ENCODE data around the gene CCDC197. TPM values are rescaled to one million over a fixed set of nuclear protein-coding genes. Genes with fewer than 3 reads are reported as not detected.

CCDC197 gene
- total RNA-seq, 1 experiment from 2014 or later, result not detected

DNA sequence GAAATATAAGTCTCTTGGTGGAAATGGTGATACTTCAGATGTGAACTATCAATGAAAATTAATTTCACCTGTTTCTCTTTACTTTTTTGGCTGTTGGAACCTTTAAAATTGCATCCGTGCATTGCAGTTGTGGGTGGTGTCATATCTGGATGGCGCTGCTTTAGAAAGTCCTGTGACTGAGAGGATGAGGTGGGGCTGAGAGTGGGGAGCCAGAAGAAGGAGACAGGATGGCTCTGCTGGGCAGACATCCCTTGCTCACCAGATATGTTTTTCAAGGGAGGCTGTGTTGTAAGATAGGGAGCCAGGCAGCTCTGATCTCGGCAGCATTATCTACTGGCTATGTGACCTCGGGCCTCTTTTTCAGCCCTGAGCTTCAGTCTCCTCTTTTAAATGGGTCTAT, 33.4 kb upstream of the CCDC197 start:
- no peak overlapping the region for H3K14ac ChIP-seq (ENCODE audit: insufficient read depth, low read length)
- H3K9ac ChIP-seq (ENCODE audit: extremely low read depth, insufficient read length, low read length), result no peak overlapping the region
- no CpG with 5 or more reads among the region's 4 CpGs for WGBS (ENCODE audit: extremely low coverage, insufficient read length, low lambda C conversion rate)
- no peak overlapping the region for H2AFZ ChIP-seq (ENCODE audit: low read length)
- H3K27me3 ChIP-seq (ENCODE audit: insufficient read depth, low read length), result no peaks in the 10 kb centered on the region
- H4K8ac ChIP-seq (replicated peaks; ENCODE audit: insufficient read length, low read depth, low read length), result no peak overlapping the region
- TF ChIP-seq, protein P1, sequence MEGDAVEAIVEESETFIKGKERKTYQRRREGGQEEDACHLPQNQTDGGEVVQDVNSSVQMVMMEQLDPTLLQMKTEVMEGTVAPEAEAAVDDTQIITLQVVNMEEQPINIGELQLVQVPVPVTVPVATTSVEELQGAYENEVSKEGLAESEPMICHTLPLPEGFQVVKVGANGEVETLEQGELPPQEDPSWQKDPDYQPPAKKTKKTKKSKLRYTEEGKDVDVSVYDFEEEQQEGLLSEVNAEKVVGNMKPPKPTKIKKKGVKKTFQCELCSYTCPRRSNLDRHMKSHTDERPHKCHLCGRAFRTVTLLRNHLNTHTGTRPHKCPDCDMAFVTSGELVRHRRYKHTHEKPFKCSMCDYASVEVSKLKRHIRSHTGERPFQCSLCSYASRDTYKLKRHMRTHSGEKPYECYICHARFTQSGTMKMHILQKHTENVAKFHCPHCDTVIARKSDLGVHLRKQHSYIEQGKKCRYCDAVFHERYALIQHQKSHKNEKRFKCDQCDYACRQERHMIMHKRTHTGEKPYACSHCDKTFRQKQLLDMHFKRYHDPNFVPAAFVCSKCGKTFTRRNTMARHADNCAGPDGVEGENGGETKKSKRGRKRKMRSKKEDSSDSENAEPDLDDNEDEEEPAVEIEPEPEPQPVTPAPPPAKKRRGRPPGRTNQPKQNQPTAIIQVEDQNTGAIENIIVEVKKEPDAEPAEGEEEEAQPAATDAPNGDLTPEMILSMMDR (conservative IDR thresholded peaks at IDR 0.05), result no peak
- no peaks in the 10 kb centered on the region for H3K23me2 ChIP-seq (ENCODE audit: insufficient read length, low read depth, low read length, poor library complexity, severe bottlenecking)
- H2BK20ac ChIP-seq (ENCODE audit: low read depth, low read length, poor library complexity, severe bottlenecking), result no peak overlapping the region
- Mint-ChIP-seq H3K27ac (no peak overlapping the region), H3K4me3 (no peak overlapping the region), H3K27me3 (ENCODE audit: low read depth) (no peaks in the 10 kb centered on the region; the same call in 1 of the 2 replicates), H3K4me1 (peaks cover 11 to 16% of the 10 kb centered on the region in 2 experiments), H3K36me3 (ENCODE audit: insufficient read depth in 1 of 3, low read depth in 3 of 3) (no peaks in the 10 kb centered on the region), H3K9me3 (no peaks in the 10 kb centered on the region)
- H2BK12ac ChIP-seq (ENCODE audit: insufficient read length, low read depth, low read length), result no peak overlapping the region
- H4K5ac ChIP-seq (ENCODE audit: insufficient read length, low read depth, low read length), result no peak overlapping the region
- no peak overlapping the region for H3T11ph ChIP-seq (ENCODE audit: low read length)
- H3K4me2 ChIP-seq (ENCODE audit: insufficient read depth, insufficient read length, low read length), result no peak overlapping the region
- H3K4me1 ChIP-seq (ENCODE audit: insufficient read depth, low read length), result no peaks in the 10 kb centered on the region
- peaks cover 2% of the 10 kb centered on the region for H4K20me1 ChIP-seq (ENCODE audit: control insufficient read depth, insufficient read depth, insufficient read length)
- no peak overlapping the region for H4K91ac ChIP-seq (ENCODE audit: insufficient read length, low read depth, low read length)
- H2BK15ac ChIP-seq (ENCODE audit: low read depth, low read length), result no peak overlapping the region
- no peak overlapping the region for H3K4ac ChIP-seq (ENCODE audit: low read depth, low read length)
- no peak overlapping the region for H2BK120ac ChIP-seq (ENCODE audit: low read depth, low read length, poor library complexity, severe bottlenecking)
- H3K9me3 ChIP-seq (ENCODE audit: control insufficient read depth, low read depth, low read length), result no peaks in the 10 kb centered on the region
- H3K23ac ChIP-seq (ENCODE audit: insufficient read length, low read depth, low read length), result no peak overlapping the region
- no peaks in the 10 kb centered on the region for H3K79me1 ChIP-seq (ENCODE audit: insufficient read depth, low read depth, low read length, poor library complexity, severe bottlenecking)
- H3K18ac ChIP-seq (ENCODE audit: insufficient read length, low read depth, low read length), result no peak overlapping the region
- no peak overlapping the region for H3K27ac ChIP-seq (ENCODE audit: insufficient read length, low read depth, low read length)
- no peaks in the 10 kb centered on the region for H3K79me2 ChIP-seq (ENCODE audit: insufficient read depth, low read length)
- no peak for DNase-seq
- H2BK5ac ChIP-seq (ENCODE audit: insufficient read length, low read length), result no peak overlapping the region
- no peak overlapping the region for H2AK5ac ChIP-seq (ENCODE audit: insufficient read length, low read length)
- no peak overlapping the region for H3K56ac ChIP-seq (ENCODE audit: insufficient read length, low read depth, low read length)

Measured in H9 (cell line).